CD14-positive monocyte (primary cell): ENCODE results near the gene FAM168A. TPM values are rescaled to one million over a fixed set of nuclear protein-coding genes. Genes with fewer than 3 reads are reported as not detected.

Experiments
- DNase-seq, 3 donors: peaks; one replicate each; pipeline ENCODE4 v3.0.0-alpha.2; 2011 to 2022
- H2AFZ ChIP-seq: 2 replicates; pipeline ENCODE4 v1.6.0; 2012; ENCODE audit warnings: mild to moderate bottlenecking, low read depth, low read length, inconsistent platforms; ENCODE audit not compliant: insufficient read depth, poor library complexity, severe bottlenecking
- H3K27ac ChIP-seq, 2 donors: 1 replicate in 1 of 2; 2 replicates in 1 of 2; pipeline ENCODE4 v1.5.1; 2012 to 2013; ENCODE audit warnings: low read length in 2 of 2, control low read depth in 1 of 2, inconsistent platforms in 1 of 2, low read depth in 1 of 2, mild to moderate bottlenecking in 1 of 2
- H3K27me3 ChIP-seq, 2 donors: one replicate each; pipeline versions ENCODE4 v1.6.0 to v1.6.1; 2011 to 2013; ENCODE audit warnings: low read length in 2 of 2; ENCODE audit not compliant: control insufficient read depth in 2 of 2, insufficient read depth in 2 of 2
- H3K36me3 ChIP-seq, 2 donors: replicated peaks in 1 of 2; 1 replicate in 1 of 2; 2 replicates in 1 of 2; pipeline versions ENCODE4 v1.5.1 to v1.6.1; 2012 to 2013; ENCODE audit warnings: low read length in 2 of 2, control low read depth in 1 of 2, inconsistent platforms in 1 of 2, mild to moderate bottlenecking in 1 of 2; ENCODE audit not compliant: insufficient read depth in 2 of 2, control insufficient read depth in 1 of 2
- H3K4me1 ChIP-seq, 2 donors: 1 replicate in 1 of 2; 2 replicates in 1 of 2; pipeline versions ENCODE4 v1.5.1 to v1.6.1; 2012 to 2013; ENCODE audit warnings: low read length in 2 of 2, control low read depth in 1 of 2, inconsistent platforms in 1 of 2, mild to moderate bottlenecking in 1 of 2, moderate library complexity in 1 of 2; ENCODE audit not compliant: insufficient read depth in 2 of 2, control insufficient read depth in 1 of 2
- H3K4me2 ChIP-seq: replicated peaks from 2 replicates; pipeline ENCODE3; 2012; ENCODE audit warnings: low read length, moderate library complexity, mild to moderate bottlenecking; ENCODE audit not compliant: poor library complexity, severe bottlenecking; ENCODE audit errors: extremely low read depth
- H3K4me3 ChIP-seq, 3 experiments: fragments of 200-600 bp in 1 of 3; sonication (generic) in 1 of 3; replicated peaks in 1 of 3; 1 replicate in 2 of 3; 2 replicates in 1 of 3; pipeline ENCODE4 v1.5.1; 2011 to 2013; ENCODE audit warnings: low read length in 3 of 3, mild to moderate bottlenecking in 3 of 3, control low read depth in 2 of 3, low read depth in 2 of 3, inconsistent platforms in 1 of 3, moderate library complexity in 1 of 3
- H3K79me2 ChIP-seq: 2 replicates; pipeline ENCODE4 v1.6.0; 2012; ENCODE audit warnings: mild to moderate bottlenecking, control low read depth, inconsistent platforms, low read length, moderate library complexity; ENCODE audit not compliant: insufficient read depth
- H3K9ac ChIP-seq: 2 replicates; pipeline ENCODE4 v1.6.0; 2017; ENCODE audit warnings: low read length, mild to moderate bottlenecking; ENCODE audit not compliant: insufficient read depth, poor library complexity, severe bottlenecking
- H3K9me3 ChIP-seq, 2 donors: replicated peaks in 1 of 2; 1 replicate in 1 of 2; 2 replicates in 1 of 2; pipeline versions ENCODE4 v1.5.1 to v1.6.1; 2012 to 2013; ENCODE audit warnings: low read length in 2 of 2, control low read depth in 1 of 2; ENCODE audit not compliant: control insufficient read depth in 1 of 2, insufficient read depth in 1 of 2
- H4K20me1 ChIP-seq: 2 replicates; pipeline ENCODE4 v1.6.0; 2012; ENCODE audit warnings: mild to moderate bottlenecking, low read length, control low read depth, moderate library complexity; ENCODE audit not compliant: insufficient read depth
- H3K27ac Mint-ChIP-seq, 7 donors: one replicate each; pipeline ENCODE4 v1.8.0; 2020; ENCODE audit warnings: mild to moderate bottlenecking in 7 of 7, mixed read lengths in 7 of 7, moderate library complexity in 6 of 7, inconsistent platforms in 2 of 7
- H3K27me3 Mint-ChIP-seq, 3 donors: one replicate each; pipeline ENCODE4 v1.8.0; 2021 to 2022; ENCODE audit warnings: low read depth in 3 of 3, mild to moderate bottlenecking in 3 of 3, mixed read lengths in 3 of 3, moderate library complexity in 3 of 3, inconsistent platforms in 1 of 3
- H3K36me3 Mint-ChIP-seq, 2 donors: one replicate each; pipeline ENCODE4 v1.8.0; 2020; ENCODE audit warnings: mixed read lengths in 2 of 2, inconsistent platforms in 1 of 2, mild to moderate bottlenecking in 1 of 2
- H3K4me1 Mint-ChIP-seq: one replicate; pipeline ENCODE4 v1.8.0; 2020; ENCODE audit warnings: mild to moderate bottlenecking, mixed read lengths
- H3K4me3 Mint-ChIP-seq, 2 donors: one replicate each; pipeline ENCODE4 v1.8.0; 2020; ENCODE audit warnings: mild to moderate bottlenecking in 2 of 2, mixed read lengths in 2 of 2, moderate library complexity in 1 of 2
- H3K9me3 Mint-ChIP-seq, 7 donors: one replicate each; pipeline ENCODE4 v1.8.0; 2020 to 2022; ENCODE audit warnings: mixed read lengths in 7 of 7, mild to moderate bottlenecking in 6 of 7, moderate library complexity in 6 of 7, inconsistent platforms in 2 of 7
- CTCF ChIP-seq: fragments of 200-600 bp; IDR thresholded peaks from one replicate; pipeline ENCODE4 v1.8.0; 2022; ENCODE audit warnings: antibody characterized with exemption, mild to moderate bottlenecking
- WGBS: methylation state at CpG from one replicate; pipeline ENCODE4 v1.1.5; 2013; ENCODE audit warnings: missing lambda C conversion rate; ENCODE audit not compliant: insufficient coverage; 5-methylcytosine and 5-hydroxymethylcytosine counted together
- intact Hi-C, 2 donors: fragments of 100-400 bp; cut with micrococcal nuclease; formaldehyde crosslinking; loops; one replicate each; pipeline versions ENCODE4 v1.15.0 to v1.15.1; 2023
- polyA plus RNA-seq, 3 donors: library from polyadenylated mRNA; depleted of rRNA in 1 of 3; unstranded in 2 of 3; stranded (reverse) in 1 of 3; fragments of 300-500 nt in 2 of 3; fragments of >200 nt in 1 of 3; fragmentation: Illumina TruSeq in 2 of 3; gene quantifications; 1 replicate in 2 of 3; 2 replicates in 1 of 3; pipeline ENCODE4 v1.2.3, GENCODE V29; 2012 to 2021

Gene FAM168A
- polyA plus RNA-seq, 3 donors, result 1.4 to 13.3 (median 2.1) TPM

GRCh38 chr11:73559743-73560142, 38.2 kb downstream of the FAM168A start:
- Mint-ChIP-seq H3K27ac (peak overlapping the region in 1 of 7 donors; percentile 15), H3K9me3 (no peaks in the 10 kb centered on the region), H3K4me3 (no peak overlapping the region), H3K27me3 (no peaks in the 10 kb centered on the region), H3K36me3 (peaks cover 8 to 11% of the 10 kb centered on the region in 2 donors), H3K4me1 (peaks cover 16% of the 10 kb centered on the region)
- no peak for TF ChIP-seq CTCF
- no peaks in the 10 kb centered on the region for H3K9me3 ChIP-seq
- no peaks in the 10 kb centered on the region for H3K36me3 ChIP-seq
- H3K4me2 ChIP-seq, result no peak overlapping the region
- no peak overlapping the region for H3K27ac ChIP-seq
- peaks cover 16 to 17% of the 10 kb centered on the region in 2 donors for H3K4me1 ChIP-seq
- no peak overlapping the region for H3K4me3 ChIP-seq
- no peaks in the 10 kb centered on the region for H3K27me3 ChIP-seq
- peaks cover 29% of the 10 kb centered on the region for H3K79me2 ChIP-seq
- no peak overlapping the region for H3K9ac ChIP-seq
- no peak for DNase-seq
- H2AFZ ChIP-seq, result no peak overlapping the region
- H4K20me1 ChIP-seq, result peaks cover 21% of the 10 kb centered on the region
- intact Hi-C loops, result no loop called here

- peaks cover 37% of the 10 kb centered on the region for H3K79me2 ChIP-seq
- Mint-ChIP-seq H3K27me3 (peaks cover 0 to 2% (median 0%) of the 10 kb centered on the region in 3 donors), H3K4me3 (no peak overlapping the region), H3K36me3 (peaks cover 8 to 11% of the 10 kb centered on the region in 2 donors), H3K9me3 (no peaks in the 10 kb centered on the region), H3K4me1 (peaks cover 12% of the 10 kb centered on the region), H3K27ac (no peak overlapping the region)
- TF ChIP-seq CTCF, result no peak
- H3K27me3 ChIP-seq, result no peaks in the 10 kb centered on the region
- H3K27ac ChIP-seq, result no peak overlapping the region
- H3K9me3 ChIP-seq, result no peaks in the 10 kb centered on the region
- WGBS, result no CpG with 5 or more reads among the region's 3 CpGs
- peaks cover 10 to 12% of the 10 kb centered on the region in 2 donors for H3K4me1 ChIP-seq
- H3K9ac ChIP-seq, result no peak overlapping the region
- no peak overlapping the region for H3K4me3 ChIP-seq
- no peak overlapping the region for H3K4me2 ChIP-seq
- peaks cover 7% of the 10 kb centered on the region for H4K20me1 ChIP-seq
- no peaks in the 10 kb centered on the region for H3K36me3 ChIP-seq
- DNase-seq, result no peak
- no peak overlapping the region for H2AFZ ChIP-seq
- intact Hi-C loops, result no loop called here
These were observed 40.9 kb downstream of the FAM168A start for GRCh38 chr11:73556966-73557365.
